HG02885 (cell line): ENCODE data around the gene ACAP3.

Experiments used
- ATAC-seq: cut with Tn5 transposase; IDR thresholded peaks from one replicate; pipeline ENCODE4 v1.9.1; 2021; ENCODE audit warnings: mild to moderate bottlenecking; ENCODE audit not compliant: unreplicated experiment, poor library complexity

ACAP3 gene

DNA sequence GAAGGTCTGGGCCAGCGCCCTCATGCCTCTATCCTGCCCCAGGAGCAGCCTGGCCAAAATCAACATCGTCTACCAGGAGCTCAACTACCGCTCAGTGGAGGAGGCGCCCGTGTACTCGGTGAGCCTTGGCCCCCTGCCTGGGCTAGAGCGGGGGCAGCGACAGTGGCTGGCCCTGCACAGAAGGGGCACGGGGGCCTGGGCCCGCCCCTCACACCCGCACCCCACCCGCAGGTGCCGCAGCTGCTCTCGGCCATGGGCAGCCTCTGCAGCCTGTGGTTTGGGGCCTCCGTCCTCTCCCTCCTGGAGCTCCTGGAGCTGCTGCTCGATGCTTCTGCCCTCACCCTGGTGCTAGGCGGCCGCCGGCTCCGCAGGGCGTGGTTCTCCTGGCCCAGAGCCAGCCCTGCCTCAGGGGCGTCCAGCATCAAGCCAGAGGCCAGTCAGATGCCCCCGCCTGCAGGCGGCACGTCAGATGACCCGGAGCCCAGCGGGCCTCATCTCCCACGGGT, 16.7 kb downstream of the ACAP3 start:
- ATAC-seq = no peak

DNA sequence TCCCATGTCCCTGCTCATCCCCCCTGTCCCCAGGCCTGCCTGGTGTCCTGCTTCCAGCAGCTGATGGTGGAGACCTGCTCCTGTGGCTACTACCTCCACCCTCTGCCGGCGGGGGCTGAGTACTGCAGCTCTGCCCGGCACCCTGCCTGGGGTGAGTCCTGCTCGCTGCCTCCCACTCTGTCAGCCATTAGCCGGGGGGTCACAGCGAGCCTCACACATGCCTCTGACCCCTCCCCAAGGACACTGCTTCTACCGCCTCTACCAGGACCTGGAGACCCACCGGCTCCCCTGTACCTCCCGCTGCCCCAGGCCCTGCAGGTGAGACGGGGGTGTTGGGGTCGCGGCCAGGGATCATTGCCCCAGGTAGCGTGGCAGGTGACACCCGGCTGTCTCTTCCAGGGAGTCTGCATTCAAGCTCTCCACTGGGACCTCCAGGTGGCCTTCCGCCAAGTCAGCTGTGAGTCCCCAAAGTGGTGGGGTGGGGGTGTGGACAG, 17.4 kb downstream of the ACAP3 start:
- no peak for ATAC-seq

GRCh38 chr1:1287288-1288110, 20.2 kb downstream of the ACAP3 start:
- no peak for ATAC-seq

GRCh38 chr1:1286313-1287261, 21.1 kb downstream of the ACAP3 start:
- no peak for ATAC-seq

DNA sequence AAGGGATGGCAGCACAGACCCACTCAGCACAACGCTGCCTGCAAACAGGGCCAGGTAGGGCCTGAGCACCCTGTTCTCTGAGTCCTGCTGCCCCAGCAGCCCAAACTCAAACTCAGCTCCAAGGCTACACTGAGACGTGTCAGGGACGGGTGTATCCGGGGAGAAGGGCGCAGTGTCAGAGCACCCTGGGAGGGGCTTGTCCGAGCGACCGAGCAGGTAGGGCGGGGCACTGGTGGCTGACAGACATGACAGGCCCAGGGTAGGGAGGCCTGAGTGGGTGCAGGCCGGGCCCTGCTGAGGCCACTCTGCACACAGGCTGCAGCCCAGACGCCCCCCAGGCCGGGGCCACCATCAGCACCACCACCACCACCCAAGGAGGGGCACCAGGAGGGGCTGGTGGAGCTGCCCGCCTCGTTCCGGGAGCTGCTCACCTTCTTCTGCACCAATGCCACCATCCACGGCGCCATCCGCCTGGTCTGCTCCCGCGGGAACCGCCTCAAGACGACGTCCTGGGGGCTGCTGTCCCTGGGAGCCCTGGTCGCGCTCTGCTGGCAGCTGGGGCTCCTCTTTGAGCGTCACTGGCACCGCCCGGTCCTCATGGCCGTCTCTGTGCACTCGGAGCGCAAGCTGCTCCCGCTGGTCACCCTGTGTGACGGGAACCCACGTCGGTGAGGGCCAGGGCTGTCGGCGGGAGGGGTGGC, 22.0 kb downstream of the ACAP3 start:
- no peak for ATAC-seq

DNA sequence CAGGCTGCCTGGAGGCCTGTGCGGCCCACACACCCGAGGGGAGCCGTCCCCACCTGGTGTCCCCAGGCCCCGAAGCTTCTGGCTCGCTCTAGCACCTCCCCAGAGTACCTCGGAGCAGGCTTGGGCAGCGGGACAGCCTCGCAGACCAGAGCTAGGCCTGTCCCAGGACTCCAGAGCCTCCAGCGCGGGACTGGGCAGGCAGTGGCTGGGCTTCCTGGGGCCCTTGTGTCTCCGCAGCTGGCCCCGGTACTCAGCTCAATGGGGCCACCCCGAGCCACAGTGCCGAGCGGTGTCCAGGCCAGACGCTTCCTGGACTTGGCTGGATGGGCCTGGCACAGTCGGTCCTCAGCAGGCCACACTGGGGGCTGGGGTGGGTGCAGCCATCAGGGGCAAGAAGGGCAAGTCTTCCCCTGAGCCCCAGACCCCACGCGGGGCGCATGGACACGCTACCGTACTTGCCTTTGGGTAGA, 22.6 kb downstream of the ACAP3 start:
- no peak for ATAC-seq

DNA sequence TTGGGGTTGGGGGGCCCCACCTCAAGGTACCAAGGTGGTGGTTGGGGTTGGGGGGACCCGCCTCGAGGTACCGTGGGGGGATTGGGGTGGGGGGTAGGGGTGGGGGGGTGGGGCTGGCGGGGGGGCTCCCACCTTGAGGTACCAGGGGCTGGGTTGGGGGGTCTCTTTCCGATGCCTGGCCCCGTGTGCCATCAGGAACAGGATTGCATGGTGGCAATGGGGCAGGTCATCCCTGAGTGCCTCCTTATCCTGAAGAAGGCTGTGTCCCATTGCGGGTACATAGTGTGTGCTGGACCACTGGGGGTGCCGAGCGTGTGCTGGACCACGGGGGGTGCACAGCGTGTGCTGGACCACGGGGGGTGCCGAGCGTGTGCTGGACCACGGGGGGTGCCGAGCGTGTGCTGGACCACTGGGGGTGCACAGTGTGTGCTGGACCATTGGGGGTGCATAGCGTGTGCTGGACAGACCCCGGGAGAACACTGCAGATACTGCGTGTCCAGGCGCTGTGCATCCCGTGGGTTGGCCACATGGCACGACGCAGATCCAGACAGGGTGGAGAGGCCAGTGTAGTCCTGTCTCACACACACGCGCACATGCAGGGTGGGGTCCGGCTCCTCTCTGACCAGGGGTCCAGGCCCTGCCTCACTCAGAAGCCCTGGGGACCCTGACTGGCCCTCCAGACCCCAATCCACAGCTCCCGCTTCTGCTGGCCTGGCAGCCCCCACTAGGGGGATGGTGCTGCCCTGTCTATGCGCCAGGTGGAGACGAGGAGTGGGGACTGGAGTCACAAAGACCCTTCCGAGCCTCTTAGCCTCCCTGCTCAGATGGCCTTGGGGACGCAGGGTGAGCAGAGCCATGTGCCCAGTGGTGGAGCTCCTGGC, 23.3 kb downstream of the ACAP3 start:
- no peak for ATAC-seq

DNA sequence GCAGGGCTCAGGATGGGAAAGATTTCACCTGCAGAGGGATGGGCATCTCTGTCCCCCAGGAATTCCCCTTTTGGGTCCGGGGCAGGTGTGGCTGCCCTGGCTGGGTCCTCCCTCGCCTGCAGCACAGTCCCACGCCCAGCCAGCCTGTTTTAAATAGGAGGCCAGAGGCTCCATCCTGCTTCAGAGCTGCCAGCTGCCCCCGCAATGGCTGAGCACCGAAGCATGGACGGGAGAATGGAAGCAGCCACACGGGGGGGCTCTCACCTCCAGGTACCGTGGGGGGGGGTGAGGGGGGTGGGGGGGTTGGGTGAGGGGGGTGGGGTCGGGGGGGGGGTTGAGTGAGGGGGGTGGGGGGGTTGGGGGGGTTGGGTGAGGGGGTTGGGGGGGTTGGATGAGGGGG, 23.9 kb downstream of the ACAP3 start:
- no peak for ATAC-seq

GRCh38 chr1:1282998-1283397, 24.7 kb downstream of the ACAP3 start:
- ATAC-seq = no peak

GRCh38 chr1:1281533-1282321, 26.0 kb downstream of the ACAP3 start:
- ATAC-seq = no peak

DNA sequence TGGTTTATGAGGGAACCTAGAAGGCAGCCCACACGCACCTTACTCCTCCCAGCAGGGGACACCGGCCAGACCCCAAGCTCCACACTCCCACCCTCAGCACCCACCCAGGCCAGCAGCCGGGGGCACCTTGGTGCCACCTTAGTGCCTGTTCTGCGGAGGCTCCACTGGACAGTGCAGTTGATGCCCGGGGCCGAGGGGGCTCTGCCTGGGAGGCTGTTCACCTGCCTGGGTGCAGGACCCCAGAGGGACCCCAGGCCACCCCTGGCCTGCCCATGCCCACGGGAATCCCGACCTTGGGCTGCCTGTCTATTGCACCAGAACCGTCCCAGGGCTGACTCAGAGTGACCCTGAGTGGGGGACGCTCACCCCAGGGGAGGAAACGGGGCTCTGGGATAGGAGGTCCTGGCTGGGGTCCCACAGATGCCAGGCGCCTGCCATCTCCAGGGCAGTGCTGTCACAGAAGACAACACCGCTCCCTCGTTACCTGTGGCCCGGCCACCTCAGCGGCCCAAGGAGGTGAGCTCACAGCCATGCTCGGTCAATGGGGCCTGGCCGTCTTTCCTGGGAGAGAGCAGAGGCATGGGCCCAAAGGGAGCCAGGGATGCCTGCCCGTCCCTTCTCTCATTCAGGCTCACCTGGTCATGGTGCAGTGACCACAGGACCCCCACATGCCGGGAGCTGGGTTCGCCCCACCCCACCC, 26.8 kb downstream of the ACAP3 start:
- no peak for ATAC-seq

GRCh38 chr1:1279028-1279427, 28.7 kb downstream of the ACAP3 start:
- no peak for ATAC-seq

DNA sequence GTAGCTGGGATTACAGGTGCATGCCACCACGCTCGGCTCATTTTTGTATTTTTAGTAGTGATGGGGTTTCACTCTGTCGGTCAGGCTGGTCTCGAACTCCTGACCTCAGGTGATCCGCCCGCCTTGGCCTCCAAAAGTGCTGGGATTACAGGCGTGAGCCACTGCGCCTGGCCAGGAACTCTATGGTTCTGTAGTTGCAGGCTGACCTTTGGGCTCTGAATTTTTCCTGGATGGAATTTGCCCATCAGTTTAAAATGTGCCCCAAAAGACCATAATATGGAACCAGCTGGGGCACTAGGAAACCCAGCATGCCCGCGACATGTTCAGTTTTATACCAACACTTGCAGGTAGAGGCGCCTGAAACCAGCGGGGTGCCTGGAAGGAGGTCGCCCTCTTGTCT, 29.1 kb downstream of the ACAP3 start:
- no peak for ATAC-seq

- ATAC-seq = no peak
Observed at GRCh38 chr1:1275836-1276235, 31.9 kb downstream of the ACAP3 start.

DNA sequence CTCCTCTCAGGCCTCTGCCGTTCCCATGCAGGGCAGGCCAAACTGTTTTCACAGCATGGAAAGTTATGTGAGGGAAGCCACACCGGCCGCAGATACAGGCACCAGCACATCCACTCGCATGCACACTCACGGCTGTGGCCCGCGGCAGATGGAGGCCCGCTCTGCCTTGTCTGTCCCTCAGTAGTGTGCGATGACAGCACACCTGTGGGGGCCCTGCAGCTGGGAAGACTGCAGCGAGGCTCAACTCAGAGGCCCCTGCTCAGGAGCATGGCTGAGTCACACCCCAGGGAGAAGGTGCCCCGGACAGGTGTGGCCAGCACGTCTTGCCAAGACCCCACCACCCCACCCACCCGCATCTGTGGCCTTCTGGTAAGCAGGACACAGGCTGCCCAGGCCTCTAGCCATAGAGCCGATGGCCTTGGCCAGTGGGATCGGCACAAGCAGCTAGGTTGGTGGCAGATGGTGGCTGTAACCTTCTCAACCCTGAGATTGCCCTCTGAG, 32.7 kb downstream of the ACAP3 start:
- no peak for ATAC-seq

GRCh38 chr1:1274299-1274930, 33.3 kb downstream of the ACAP3 start:
- no peak for ATAC-seq
